Mucosa of gallbladder (tissue), 1 donor: ENCODE measurements around the gene DNAH17. TPM values are rescaled to one million over a fixed set of nuclear protein-coding genes. Genes with fewer than 3 reads are reported as not detected.

Experiments used
- DNase-seq: peaks from one replicate; pipeline ENCODE4 v3.0.0-alpha.2; 2020; ENCODE audit warnings: low spot score
- total RNA-seq: library from RNA; stranded (reverse); gene quantifications from one replicate; pipeline ENCODE4 v1.2.1, GENCODE V29; 2021
- donor health status: DM: no; HTN: no; CAD: no.

DNAH17 gene
- total RNA-seq, 1 donor from 2014 or later = not detected

DNA sequence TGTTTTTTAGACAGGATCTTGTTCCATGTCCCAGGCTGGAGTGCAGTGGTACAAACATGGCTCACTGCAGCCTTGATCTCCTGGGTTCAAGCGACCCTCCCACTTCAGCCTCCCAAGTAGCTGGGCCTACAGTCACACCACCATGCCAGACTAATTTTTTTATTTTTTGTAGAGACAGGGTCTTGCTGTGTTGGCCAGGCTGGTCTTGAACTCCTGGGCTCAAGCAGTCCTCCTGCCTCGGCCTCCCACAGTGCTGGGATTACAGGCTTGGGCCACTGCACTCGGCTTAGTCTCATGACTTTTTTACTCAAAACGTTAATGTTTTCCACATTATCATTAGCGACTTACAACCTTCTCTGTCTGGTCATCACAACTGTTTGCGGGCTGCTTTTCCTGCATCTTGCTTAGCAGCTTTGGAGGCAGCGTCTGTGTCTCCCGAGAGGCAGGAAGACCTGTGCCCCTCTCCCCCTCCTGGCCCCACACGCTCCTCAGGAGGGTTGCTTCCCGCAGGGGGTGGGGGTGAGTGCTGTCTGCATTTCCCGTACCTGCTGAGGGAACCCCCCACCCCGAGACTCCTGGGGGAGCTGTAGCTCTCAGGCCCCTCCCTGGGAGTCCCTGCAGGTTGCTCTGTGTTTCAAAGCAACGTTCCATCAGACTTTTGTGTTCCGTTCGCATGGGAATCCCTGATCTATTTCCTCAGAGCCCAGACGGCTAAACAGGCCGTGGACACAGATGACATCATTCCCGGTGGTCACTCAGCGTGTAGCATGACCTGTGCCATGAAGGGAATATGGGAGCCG is 146.1 kb downstream of the DNAH17 start:
- DNase-seq = no peak

DNA sequence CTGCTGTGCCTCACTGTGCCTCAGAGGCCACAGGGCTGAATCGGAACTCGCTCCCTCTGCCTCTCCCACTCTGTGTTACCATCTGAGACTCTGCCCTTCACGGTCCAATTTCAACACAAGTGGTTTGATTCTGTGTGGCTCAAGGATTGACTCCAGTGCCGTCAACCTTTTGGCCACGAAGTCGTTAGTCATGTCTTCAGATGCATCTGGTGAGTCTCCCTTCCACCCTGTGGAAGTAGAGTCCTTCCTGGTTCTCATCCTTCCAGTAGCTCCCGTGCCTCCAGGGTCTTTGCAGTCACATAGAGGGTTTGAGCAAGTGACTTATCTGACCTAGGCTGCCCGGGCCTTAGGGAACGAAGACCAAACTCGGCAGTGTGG is 147.6 kb downstream of the DNAH17 start:
- no peak for DNase-seq

DNA sequence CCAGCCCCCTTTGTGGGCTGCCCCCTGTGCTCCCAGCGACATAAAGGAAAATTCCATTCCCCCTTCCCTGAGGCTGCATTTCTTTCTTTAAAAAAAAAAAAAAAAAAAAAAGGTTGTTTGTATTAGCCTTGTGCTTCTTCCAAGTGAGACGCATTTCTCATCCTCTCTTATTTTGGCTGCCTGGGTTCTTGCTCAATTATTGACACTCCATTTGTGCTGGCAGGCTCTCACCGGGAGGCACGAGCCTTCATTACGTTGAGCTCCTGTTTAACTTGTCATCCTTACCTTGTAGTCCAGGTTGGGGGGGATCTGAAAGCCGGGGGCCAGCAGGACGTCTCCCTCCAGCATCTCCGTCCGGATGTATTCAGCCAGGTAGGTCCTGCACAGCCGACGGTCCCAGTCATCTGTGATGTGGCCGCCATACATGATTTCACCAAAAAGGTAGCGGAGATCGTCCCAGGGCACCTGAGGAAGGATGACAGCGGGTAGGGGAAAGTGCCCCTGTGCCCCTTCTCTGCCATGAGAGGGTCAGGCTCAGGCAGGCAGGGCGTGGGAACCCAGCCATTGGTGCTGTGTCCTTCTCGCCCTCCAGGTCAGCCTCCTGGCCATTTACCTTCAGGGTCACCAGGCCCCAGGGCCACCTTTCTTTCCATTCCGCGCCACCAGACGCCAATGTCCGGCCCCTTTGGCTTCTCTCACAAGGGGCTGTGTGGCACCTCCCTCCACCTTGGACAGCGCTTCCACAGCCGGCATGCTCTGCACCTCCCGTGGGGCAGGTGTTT is 148.2 kb downstream of the DNAH17 start:
- no peak for DNase-seq

DNA sequence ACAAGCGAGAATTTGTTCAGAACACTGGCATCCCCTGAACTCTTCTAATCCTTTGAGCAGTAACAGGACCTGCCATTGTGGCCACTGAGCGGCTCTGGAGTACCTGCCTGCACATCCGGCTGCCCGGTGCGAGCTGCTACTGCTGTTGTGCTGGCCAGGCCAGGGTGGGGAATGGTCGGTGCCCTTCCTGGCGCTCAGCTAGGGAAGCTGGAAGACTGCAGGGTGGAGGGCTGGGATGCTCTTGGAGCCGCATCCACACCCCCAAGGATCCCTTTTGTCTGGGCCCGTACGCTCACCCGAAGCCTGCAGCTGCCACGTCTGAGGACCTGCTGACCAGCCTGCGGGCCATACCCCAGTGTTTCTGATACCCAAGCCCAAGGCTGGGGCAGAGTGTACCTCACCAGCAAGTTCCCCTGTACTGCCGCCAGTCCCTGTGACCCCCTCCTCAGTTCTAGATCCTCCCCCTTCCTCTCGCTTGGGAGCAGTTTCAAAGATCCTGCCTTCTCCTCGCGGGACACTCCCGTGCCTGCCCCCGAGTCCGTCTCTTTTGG is 149.1 kb downstream of the DNAH17 start:
- DNase-seq = no peak

DNA sequence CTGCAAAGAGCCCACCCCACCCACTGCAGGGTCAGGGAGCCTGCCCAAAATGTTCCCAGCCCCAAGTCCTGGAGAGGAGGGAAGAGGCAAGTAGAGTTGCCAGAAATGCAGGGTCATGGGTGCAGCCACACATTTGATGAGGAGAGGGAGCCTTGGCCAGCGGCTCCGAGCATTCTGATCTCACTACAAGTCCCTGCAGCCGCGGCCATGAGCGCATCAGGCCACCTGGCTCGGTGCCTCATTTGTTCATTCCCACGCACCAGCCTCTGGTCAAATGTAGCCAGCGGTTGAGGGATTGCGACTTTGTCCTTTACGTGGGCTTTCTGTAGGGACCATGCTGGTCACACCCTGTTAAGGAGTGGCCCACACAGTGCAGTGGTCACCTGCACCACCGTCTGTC is 150.1 kb downstream of the DNAH17 start:
- no peak for DNase-seq

DNA sequence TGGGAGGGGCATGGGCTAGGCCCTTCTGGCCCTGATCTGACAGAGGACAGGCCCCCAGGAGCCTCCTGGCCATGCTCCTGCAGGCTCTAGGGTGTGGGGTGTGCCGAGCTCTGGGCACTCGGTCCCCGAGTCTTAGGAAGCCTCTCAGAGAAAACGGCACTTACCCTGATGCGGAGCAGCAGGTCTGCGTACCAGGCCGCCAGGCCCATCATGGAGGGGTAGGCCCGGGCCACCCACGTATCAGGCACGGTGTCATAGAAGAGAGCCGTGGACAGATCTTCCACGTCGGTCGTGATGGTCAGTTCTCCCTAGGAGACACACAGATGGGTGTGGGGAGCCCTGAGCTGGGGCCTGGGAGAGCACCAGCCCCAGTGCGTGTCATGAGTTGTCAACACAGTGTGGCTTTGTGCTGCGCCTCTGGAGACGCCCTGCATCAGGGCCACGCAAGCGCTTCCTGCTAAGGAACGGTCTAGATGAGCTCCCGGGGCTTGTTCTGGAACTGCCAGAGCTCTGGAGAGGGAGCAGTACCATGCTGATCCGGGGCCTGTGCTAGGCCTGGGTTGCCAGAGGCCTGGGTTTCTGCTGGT is 150.8 kb downstream of the DNAH17 start:
- no peak for DNase-seq

DNA sequence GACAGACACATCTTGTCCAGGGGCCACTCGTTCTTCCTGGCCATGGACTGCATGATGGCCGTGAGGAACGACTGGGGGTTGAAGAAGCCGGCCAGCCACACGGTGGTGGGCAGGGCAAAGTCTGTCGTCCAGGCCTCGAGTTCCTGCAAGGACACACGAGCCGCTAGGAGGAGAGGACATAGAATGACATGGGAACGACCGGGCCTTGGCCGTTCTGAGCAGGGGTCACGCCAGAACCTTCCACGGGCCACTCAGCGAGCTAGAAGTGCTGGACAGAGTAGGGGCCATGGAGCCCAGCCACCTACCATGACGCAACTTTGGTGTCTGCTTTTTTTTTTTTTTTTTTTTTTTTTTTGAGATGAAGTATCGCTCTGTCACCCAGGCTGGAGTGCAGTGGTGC is 151.8 kb downstream of the DNAH17 start:
- DNase-seq = no peak

DNA sequence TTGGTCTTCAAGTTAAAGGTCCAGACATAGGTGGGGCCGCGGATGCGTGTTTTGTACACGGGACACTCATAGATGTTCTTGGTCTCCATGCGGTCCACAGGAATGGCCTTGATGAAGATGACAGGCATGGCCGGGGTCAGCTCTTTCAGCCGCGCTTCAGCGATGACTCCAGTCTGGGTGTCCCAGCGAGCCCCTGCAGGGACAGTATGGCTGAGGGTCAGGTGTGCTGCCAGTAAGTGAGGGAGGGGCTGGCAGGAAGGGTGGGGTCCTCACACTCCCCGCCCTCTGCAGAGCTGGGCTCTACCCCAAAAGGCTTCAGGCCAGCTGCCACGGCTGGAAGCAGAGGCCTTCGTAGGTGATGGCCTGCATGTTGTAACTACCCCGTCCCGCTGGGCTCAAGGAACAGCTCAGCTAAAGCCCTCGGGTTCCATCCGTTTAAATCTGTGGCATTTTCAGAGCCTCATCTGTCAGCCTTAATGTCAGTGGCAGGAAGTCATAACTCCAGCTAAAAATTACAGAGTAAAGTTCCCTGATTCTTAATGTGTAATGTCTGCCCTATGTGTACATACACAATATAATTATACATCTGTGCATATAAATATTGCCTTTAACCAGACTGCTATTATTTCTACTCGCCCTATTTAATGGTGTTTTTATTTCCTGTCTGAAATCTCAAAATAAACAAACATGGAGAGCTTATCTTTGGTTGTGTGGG is 153.1 kb downstream of the DNAH17 start:
- no peak for DNase-seq

DNA sequence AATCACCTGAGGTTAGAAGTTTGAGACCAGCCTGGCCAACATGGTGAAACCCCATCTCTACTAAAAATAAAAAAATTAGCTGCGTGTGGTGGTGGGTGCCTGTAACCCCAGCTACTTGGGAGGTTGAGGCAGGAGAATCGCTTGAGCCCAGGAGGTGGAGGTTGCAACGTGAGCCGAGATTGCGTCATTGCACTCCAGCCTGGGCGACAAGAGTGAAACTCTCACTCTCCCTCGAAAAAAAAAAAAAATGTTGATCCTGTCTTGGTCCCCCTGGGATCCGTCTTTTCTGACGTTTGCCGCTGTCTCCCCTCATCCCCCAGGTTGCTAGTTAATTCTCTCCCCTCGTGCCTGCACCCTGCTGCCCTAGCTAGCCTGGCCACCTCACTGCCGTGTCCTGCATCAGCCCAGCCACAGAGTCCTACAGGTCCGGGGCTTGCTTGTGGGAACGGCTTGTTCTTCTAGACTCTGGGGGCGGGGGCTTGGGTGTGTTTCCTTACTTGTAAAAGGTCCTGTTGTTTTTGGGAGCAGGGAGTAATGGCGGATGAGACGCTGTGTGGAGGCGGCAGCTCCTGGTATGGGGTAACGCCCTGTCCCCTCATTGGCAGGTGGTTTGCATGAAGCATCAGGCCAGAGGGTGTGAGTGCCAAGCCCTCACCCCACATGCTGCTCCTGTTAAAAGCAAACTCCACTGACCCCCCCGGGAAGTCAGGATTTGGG is 154.2 kb downstream of the DNAH17 start:
- DNase-seq = no peak

DNA sequence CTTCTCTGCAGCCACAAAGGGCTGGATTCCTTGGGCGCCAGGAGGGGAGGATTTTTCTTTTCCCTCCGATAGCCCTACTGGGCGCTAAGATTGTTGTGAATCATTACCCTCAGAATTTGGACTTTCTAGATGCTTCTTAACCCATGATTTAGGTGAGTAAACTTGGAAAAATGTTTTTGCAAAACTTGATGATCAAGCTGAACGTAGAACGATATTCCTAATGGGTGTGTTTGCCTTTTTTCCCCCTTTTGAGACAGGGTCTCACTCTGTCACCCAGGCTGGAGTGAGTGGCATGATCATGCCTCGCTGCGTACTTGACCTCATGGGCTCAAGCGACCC is 155.0 kb downstream of the DNAH17 start:
- no peak for DNase-seq

DNA sequence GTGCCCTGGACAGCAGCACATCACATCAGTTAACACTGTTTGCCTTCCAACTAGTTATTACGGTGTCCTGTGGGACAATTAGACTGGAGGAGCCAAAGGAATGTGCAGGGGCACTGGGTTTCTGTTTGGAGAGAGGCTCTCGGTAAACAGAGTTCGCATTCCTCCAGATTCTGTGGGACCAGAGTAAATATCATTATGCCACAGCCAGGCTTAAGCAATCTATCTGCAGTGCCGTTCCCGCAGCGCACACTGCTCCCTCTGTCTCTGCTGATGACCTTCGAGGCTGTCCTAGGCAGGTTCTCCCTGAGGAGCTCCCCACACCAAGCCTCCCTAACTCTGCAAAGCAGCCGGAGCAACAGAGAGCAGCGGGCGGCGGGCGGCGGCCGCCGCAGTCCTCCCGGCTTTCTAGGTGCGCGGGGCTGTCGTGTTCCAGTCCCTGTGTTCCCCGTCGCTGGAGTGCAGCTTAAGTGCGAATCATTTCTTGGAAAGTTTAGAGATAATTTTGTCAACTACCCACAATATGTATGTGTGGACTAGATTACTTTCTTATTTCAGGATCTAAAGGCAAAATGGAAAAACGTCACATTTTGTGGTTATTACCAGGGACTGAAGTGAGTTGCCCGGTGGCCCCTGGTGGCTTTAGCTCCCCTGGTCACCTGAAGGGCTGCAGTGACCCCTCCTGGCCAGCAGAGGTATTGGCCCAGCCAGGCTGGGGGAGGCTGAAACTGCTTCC is 155.5 kb downstream of the DNAH17 start:
- peak; percentile 62 for DNase-seq

DNA sequence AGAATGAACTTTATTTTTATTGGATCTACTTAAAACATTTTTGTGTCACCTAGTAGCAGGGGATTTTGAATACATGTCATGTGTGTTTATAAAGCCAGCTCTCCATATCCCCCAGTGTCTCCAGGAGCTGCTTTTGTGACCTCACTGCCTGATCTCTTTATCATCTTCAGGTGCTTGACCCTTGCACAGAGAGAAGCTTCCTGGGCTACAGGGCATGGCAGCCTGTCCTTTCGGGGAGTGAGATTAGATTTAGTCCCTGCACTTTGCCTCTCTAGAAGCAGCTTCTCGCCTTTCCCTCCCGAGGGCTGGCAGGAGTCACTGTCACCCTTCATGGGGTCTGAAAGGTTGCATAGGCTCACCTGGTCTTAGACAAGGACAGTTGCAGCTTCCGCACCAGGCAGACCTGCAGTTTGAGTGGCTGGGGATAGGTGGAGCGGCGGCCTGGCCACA is 156.1 kb downstream of the DNAH17 start:
- no peak for DNase-seq

DNA sequence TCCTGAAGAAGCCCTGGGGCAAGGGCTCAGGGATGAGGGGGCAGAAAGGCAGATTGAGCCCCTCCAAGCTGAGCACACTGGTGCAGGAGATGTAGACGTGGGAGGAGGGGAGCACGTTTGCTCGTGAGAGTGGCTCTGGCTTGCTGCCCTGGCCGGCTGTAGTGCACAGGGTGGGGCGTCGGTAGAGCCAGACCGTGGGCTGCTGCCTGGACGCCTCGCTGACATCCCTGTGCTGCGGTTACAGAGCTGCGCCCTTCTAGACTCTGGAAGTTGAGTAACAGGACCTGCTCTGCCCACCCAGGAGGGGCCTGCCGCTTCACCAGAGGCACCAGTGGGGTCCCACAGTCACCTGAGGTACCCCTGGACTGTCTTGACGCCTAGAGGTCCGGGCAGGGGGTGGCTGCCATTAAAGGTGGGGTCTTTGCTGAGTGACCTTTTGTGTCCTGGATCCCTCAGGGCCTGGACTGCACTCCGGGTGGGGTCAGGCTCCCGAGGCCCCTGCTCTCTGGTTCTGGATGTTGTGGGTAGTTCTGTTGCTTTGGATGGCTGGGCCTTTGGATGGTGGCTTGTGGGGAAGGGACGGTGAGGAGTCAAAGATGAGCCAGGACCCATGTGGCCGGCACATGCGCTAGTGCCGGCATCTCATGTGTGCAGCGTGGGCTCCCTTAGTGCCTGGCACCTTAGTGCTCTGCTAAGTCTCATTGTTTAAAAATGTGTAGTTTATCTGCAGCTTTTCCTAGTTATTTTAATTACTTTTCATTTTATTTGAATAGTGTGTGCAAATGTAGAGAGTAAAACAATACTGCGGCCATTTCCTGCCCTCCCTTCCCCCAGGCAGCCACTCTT is 157.0 kb downstream of the DNAH17 start:
- DNase-seq = no peak

DNA sequence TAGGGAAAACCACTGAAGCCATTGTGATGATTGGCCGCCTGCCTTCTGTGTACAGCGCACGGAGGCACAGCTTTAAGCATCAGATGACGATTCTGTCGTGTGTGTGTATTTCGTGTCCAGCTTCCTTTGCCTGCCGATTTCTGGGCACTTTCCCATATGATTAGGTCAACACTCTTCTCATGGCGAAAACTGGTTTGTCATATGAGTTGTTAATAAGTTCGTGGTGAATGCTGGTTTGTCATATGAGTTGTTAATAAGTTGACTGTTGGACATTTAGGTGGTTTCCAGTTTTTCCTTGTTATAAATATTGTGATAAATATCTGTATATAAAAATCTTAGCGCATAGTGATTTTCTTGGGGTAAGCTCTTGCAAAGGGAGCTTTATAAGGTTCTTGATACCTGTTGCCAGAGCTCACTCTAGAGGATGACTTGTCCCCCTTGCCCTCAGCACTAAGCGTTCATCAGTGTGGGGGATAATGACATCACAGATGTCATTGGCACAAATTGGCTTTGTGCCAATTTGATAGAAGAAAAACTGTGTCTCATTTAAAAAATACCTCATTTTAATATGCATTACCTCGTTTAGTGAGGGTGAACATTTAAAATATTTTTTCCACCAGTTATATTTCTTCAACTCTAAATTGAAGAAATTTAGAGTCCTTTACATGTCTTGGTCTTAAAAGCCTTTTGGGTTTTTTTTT is 158.7 kb downstream of the DNAH17 start:
- no peak for DNase-seq

DNA sequence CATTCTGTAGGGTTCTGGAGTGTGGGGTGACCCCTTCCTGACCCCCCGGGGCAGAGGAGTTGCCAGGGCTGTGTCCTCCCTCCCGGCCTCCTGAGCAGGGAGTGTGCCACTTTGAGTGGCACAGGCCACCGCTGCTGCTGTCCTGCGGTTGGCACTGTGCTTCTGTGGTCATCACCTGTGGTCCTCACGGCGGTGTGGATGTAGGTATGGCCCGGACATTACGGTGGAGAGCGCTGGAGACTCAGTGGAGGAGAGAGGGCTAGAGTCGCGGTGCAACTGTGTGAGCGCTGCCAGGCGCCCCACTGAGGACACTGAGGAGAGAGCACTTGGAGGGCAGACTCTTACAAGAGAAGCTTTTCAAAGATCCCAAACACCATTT is 159.7 kb downstream of the DNAH17 start:
- no peak for DNase-seq

DNA sequence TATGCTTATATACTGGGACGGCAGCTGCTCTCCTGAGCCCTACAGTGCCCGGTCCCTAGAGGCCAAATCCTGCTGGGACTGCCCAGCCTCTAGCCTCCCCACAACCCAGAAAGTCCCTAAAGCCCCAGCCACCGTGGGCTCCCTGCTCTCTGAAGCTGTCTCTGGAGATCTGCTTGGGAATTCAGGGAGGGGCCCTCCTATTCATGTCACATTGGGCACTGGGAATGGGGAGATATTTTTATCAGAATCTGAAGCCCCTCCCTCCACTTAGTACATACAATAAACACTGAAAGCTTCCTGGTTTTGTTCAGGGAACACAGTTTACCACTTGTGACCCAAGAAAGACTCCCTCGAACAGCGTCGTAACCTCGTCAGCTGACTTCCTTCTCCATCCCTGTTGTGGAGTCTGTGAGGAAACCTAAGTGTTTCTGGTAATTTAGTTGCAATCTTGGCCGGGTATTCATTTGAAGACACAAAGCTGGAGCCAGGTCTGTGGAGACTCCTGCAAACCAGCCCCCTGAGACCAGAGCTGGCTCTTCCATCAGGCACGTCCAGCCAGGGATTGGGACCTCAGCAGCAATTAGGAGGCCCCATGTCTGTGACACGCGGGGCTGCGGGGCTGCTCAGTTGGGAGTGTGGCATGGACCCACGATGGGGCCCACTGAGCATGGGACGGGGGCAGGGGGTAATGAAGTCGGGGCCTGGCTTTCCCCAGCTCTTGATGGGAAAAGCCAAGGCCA is 160.2 kb downstream of the DNAH17 start:
- DNase-seq = peak; percentile 25

DNA sequence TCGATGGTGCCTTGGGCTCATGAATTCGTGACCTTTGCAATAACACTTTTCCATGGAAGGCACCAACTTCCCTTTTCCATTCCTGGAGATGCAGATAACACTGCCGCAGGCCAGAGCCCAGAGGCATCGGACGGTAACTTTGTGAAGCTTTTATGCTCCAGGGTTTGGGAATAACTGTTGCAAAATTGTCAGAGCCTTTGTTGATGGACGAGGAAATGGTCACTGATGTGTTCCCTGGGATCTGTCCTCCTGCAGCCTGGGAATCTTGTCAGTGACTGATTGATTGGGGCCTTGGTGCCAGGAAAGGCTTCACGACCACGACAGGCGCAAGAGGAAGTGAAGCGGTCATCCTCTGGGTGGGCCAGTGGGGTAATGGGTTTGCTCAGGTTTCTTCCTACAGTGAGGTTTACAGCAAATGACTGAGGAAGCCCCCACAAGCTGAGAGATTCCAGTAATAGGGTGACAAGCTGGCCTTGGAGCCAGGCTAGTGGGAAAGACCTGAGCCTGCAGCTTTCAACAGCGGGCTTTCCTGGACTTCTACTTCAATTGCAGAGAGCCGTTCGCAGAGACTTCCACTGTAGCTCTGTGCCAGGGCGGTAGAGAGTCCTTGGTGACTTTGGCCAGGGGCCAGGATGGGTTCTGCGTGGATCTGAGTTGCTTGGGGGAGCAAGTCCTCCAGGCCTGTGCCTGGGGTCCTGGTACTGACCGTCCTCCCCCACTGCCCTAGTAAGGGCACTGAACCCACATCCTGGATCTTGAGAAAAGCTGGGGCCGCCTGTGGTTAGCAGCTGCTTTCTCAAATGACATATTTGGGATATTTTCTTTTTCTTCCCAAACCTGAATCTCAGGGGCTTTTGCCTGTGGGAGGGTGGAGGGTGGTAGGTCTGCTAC is 161.1 kb downstream of the DNAH17 start:
- no peak for DNase-seq
